Astrocyte (in vitro differentiated cells and primary cell): Measurements from ENCODE around the gene TSPAN15. TPM values are rescaled to one million over a fixed set of nuclear protein-coding genes. Genes with fewer than 3 reads are reported as not detected.

ENCODE experiments used
- DNase-seq: peaks from one replicate; pipeline ENCODE4 v3.0.0-alpha.2; 2010; ENCODE audit warnings: low read depth
- FAIRE-seq: peaks from 2 replicates; lab custom pipeline; 2011; peaks lifted over from hg19 to GRCh38; lab: Jason Lieb, UNC
- H2AFZ ChIP-seq: 2 replicates; pipeline ENCODE4 v1.6.0; 2012; ENCODE audit warnings: low read depth, low read length, inconsistent platforms
- H3K27ac ChIP-seq: 2 replicates; pipeline ENCODE4 v1.5.1; 2011; ENCODE audit warnings: low read depth, low read length, inconsistent platforms
- H3K27me3 ChIP-seq: 2 replicates; pipeline ENCODE4 v1.6.0; 2011; ENCODE audit warnings: low read length, inconsistent platforms; ENCODE audit not compliant: insufficient read depth
- H3K36me3 ChIP-seq: 2 replicates; pipeline ENCODE4 v1.5.1; 2011; ENCODE audit warnings: low read length, inconsistent platforms; ENCODE audit not compliant: insufficient read depth
- H3K4me1 ChIP-seq: 2 replicates; pipeline ENCODE4 v1.5.1; 2011; ENCODE audit warnings: low read length, inconsistent platforms; ENCODE audit not compliant: insufficient read depth
- H3K4me2 ChIP-seq: 2 replicates; pipeline ENCODE4 v1.6.0; 2012; ENCODE audit warnings: low read length, inconsistent platforms
- H3K4me3 ChIP-seq: 2 replicates; pipeline ENCODE4 v1.5.1; 2011; ENCODE audit warnings: low read depth, mild to moderate bottlenecking, low read length, inconsistent platforms; ENCODE audit not compliant: insufficient read depth
- H3K79me2 ChIP-seq: 2 replicates; pipeline ENCODE4 v1.6.0; 2012; ENCODE audit warnings: mild to moderate bottlenecking, low read length, inconsistent platforms; ENCODE audit not compliant: insufficient read depth
- H3K9ac ChIP-seq: 2 replicates; pipeline ENCODE4 v1.6.0; 2012; ENCODE audit warnings: mild to moderate bottlenecking, low read length, inconsistent platforms
- H3K9me3 ChIP-seq: 2 replicates; pipeline ENCODE4 v1.5.1; 2012; ENCODE audit warnings: low read depth, mild to moderate bottlenecking, low read length, inconsistent platforms; ENCODE audit not compliant: insufficient read depth
- H4K20me1 ChIP-seq: 2 replicates; pipeline ENCODE4 v1.6.0; 2012; ENCODE audit warnings: low read length, inconsistent platforms; ENCODE audit not compliant: insufficient read depth
- H3K27ac Mint-ChIP-seq: one replicate; pipeline ENCODE4 v1.8.0; 2021; ENCODE audit warnings: mild to moderate bottlenecking, mixed read lengths; ENCODE audit not compliant: unreplicated experiment
- H3K27me3 Mint-ChIP-seq: one replicate; pipeline ENCODE4 v1.8.0; 2021; ENCODE audit warnings: low read depth, mixed read lengths; ENCODE audit not compliant: unreplicated experiment
- H3K36me3 Mint-ChIP-seq: one replicate; pipeline ENCODE4 v1.8.0; 2021; ENCODE audit warnings: low read depth, mixed read lengths; ENCODE audit not compliant: unreplicated experiment
- H3K4me1 Mint-ChIP-seq: one replicate; pipeline ENCODE4 v1.8.0; 2021; ENCODE audit warnings: low read depth, mixed read lengths; ENCODE audit not compliant: unreplicated experiment
- H3K4me3 Mint-ChIP-seq: one replicate; pipeline ENCODE4 v1.8.0; 2021; ENCODE audit warnings: mild to moderate bottlenecking, moderate library complexity, mixed read lengths; ENCODE audit not compliant: unreplicated experiment
- H3K9me3 Mint-ChIP-seq: one replicate; pipeline ENCODE4 v1.8.0; 2021; ENCODE audit warnings: mild to moderate bottlenecking, mixed read lengths; ENCODE audit not compliant: unreplicated experiment
- EZH2 ChIP-seq: IDR thresholded peaks from 2 replicates; pipeline ENCODE4 v1.6.1; 2012; ENCODE audit warnings: mild to moderate bottlenecking, low read length, inconsistent platforms; ENCODE audit not compliant: insufficient read depth
- total RNA-seq: library from RNA; stranded (reverse); gene quantifications from 2 replicates; pipeline ENCODE4 v1.2.1, GENCODE V29; 2021
- TF ChIP-seq, protein P1 (sequence below): IDR thresholded peaks from 2 replicates; pipeline ENCODE4 v1.5.1; 2011; ENCODE audit warnings: low read depth, mild to moderate bottlenecking, inconsistent platforms, low read length, moderate library complexity; ENCODE audit not compliant: insufficient read depth

The TSPAN15 gene
- total RNA-seq, 1 donor from 2014 or later, result 9.4 TPM

DNA sequence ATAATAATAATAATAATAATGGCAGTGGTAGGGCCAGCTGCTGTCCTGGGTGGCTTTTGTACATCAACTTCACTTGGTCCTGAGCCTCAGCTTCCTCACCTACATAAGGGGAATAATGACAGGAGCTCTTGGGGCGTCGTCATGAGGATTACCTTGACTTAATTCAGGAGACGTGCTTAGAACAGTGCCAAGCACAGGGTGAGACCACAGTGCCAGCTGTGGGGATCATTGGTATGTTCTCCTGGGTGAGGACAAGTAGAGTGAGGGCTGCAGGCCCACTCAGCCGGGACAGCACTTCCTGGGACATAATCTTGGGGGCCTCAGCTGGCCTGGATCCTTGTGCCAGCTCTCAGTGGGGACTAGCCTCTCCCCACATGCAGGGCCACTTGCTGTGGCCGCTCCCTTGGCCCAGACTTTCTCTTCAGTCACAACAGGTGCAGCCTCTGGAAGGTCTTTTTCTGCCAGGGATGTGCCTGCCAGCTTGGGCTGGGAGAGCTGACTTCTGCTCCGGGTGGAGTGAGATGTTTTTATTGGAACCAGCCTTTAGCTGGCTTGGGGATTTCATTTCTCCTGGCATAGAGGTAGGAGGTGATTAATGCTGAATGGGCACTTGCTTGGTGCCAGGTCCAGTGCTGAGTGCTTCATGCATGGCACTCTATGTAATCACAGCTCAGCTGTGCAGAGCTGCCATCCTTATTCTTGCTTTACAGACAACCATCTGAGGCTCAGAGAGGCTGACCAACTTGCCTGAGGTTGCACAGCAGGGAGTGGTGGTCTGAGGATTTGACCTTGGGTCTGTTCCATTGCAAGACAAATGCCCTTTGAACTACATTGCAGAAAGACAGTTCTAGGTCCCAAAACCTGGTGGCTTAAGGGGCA, 45.3 kb downstream of the TSPAN15 start:
- H3K27me3 ChIP-seq, result peaks cover 6% of the 10 kb centered on the region
- no peak overlapping the region for H3K4me3 ChIP-seq
- H3K4me2 ChIP-seq, result no peak overlapping the region
- no peaks in the 10 kb centered on the region for H4K20me1 ChIP-seq
- no peak for DNase-seq
- no peak overlapping the region for H3K9ac ChIP-seq
- no peak overlapping the region for H2AFZ ChIP-seq
- Mint-ChIP-seq H3K4me1 (no peaks in the 10 kb centered on the region), H3K27ac (no peak overlapping the region), H3K4me3 (no peak overlapping the region), H3K36me3 (peaks cover 11% of the 10 kb centered on the region), H3K27me3 (peaks cover 9% of the 10 kb centered on the region), H3K9me3 (peaks cover 2% of the 10 kb centered on the region)
- no peaks in the 10 kb centered on the region for H3K36me3 ChIP-seq
- TF ChIP-seq, protein P1, sequence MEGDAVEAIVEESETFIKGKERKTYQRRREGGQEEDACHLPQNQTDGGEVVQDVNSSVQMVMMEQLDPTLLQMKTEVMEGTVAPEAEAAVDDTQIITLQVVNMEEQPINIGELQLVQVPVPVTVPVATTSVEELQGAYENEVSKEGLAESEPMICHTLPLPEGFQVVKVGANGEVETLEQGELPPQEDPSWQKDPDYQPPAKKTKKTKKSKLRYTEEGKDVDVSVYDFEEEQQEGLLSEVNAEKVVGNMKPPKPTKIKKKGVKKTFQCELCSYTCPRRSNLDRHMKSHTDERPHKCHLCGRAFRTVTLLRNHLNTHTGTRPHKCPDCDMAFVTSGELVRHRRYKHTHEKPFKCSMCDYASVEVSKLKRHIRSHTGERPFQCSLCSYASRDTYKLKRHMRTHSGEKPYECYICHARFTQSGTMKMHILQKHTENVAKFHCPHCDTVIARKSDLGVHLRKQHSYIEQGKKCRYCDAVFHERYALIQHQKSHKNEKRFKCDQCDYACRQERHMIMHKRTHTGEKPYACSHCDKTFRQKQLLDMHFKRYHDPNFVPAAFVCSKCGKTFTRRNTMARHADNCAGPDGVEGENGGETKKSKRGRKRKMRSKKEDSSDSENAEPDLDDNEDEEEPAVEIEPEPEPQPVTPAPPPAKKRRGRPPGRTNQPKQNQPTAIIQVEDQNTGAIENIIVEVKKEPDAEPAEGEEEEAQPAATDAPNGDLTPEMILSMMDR, result no peak
- TF ChIP-seq EZH2, result no peak
- H3K4me1 ChIP-seq, result no peaks in the 10 kb centered on the region
- no peak for FAIRE-seq
- no peaks in the 10 kb centered on the region for H3K9me3 ChIP-seq
- H3K27ac ChIP-seq, result no peak overlapping the region
- H3K79me2 ChIP-seq, result no peaks in the 10 kb centered on the region

DNA sequence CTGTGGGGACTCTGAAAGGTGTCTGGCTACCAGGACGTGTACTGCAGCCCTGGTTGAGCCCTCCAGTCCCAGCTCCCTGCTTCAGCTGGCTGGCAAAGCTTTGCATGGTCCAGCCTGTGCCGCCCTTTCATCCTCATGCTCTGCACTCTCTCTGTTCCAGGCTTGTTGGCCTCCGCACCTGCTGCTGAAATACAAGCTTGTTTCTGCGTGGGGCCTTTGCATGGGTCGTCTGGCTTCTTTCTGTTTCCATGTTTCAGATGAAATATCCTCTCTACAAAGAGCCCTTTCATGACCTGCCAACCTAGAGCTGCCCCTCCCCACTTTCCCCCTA, 45.9 kb downstream of the TSPAN15 start:
- Histone ChIP-seq H3K9me3 (no peaks in the 10 kb centered on the region), H3K27me3 (peaks cover 6% of the 10 kb centered on the region), H3K79me2 (no peaks in the 10 kb centered on the region), H3K4me3 (no peak overlapping the region), H3K4me2 (no peak overlapping the region), H4K20me1 (no peaks in the 10 kb centered on the region), H3K36me3 (no peaks in the 10 kb centered on the region), H3K9ac (no peak overlapping the region), H3K27ac (no peak overlapping the region), H3K4me1 (no peaks in the 10 kb centered on the region), H2AFZ (no peak overlapping the region)
- Mint-ChIP-seq H3K9me3 (peaks cover 2% of the 10 kb centered on the region), H3K4me1 (no peaks in the 10 kb centered on the region), H3K36me3 (peaks cover 11% of the 10 kb centered on the region), H3K27me3 (peaks cover 9% of the 10 kb centered on the region), H3K4me3 (no peak overlapping the region), H3K27ac (no peak overlapping the region)
- no peak for FAIRE-seq
- TF ChIP-seq EZH2, result no peak
- TF ChIP-seq, protein P1, result no peak
- DNase-seq, result no peak
